ENCODE data around the gene MICAL3. TPM values are rescaled to one million over a fixed set of nuclear protein-coding genes. Genes with fewer than 3 reads are reported as not detected.
A peak's percentile ranks its signal among the peaks of the same experiment; 100 is the strongest.

The MICAL3 gene
- total and polyA plus RNA-seq, 9 of the 15 experiments (the other 6 are each of a cell fraction or from before 2014, with no cell fraction given) = 0.53 to 32.1 (median 12.3) TPM

DNA sequence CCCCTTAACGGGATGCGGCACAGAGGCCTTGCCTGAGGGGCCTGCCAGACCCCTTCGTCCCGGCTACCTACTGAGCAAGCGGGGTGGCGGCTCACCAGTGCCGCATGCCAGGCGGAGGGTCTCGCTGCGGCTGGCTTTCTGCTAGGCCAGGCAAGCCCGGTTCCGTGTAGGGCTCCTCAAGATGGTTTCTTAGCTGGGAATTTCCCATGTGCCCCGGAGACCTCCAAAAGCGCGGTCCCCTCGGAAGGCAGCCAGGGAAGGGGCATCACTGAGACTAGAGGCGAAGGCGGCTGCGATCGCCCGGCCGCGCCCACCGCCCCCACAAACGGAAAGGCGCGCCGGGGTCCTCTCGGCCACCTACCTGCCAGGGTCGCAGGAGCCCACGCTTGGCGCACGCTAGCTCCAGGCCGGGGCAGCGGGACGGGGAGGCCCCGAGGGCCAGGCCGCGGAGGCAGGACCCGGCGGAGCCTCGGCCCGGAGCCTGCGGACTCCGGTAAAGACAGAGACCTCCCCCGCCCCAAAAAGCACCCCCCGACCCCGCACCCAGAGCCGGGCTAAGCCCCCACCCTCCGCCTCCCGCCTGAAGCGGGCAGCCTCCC lies 23.8 kb downstream of the MICAL3 start:
- peaks cover 12 to 24% of the 10 kb centered on the region in 2 experiments; a peak in 4 of 5 replicates for H3K4me1 ChIP-seq (replicated peaks in 1 of 2; ENCODE audit: control insufficient read depth in 2 of 2, insufficient read depth in 2 of 2, low read length in 2 of 2)
- H3K36me3 ChIP-seq (ENCODE audit: control insufficient read depth, insufficient read depth, low read length) = 0 out of 3 replicates have a peak, but pooled peaks cover 3% of the 10 kb centered on the region
- H2AFZ ChIP-seq (ENCODE audit: low read depth, low read length) = peak overlapping the region; percentile 100
- H3K4me2 ChIP-seq (ENCODE audit: insufficient read depth, low read length) = peak overlapping the region; percentile 99
- TSS peak; percentile 51 for BruUV-seq (replicated peaks)
- DNase-seq (ENCODE audit: extremely low read depth in 1 of 4, low spot score in 3 of 4) (peak in 1 of 4 experiments; percentile 27), FAIRE-seq (no peak), ATAC-seq (peak; percentile 17)
- CTCF ChIA-PET (ENCODE audit: low intra/inter-chr PET ratio) = interaction anchor here (1.3 kb wide), 1 partner anchor 76 kb away, joined by 9 read pairs; the partner anchor contains the start of gene PEX26
- peaks cover 27% of the 10 kb centered on the region for H3K79me2 ChIP-seq (ENCODE audit: control insufficient read depth, insufficient read depth, low read length)
- peak overlapping the region; percentile 100; the same call in 2 of the 3 replicates for H3K27ac ChIP-seq (ENCODE audit: extremely low read depth, low read depth, low read length)
- peak overlapping the region; percentile 94 to 98; a peak in 3 of 4 replicates for H3K9ac ChIP-seq (ENCODE audit: insufficient read depth in 1 of 2, low read depth in 2 of 2, low read length in 2 of 2)
- H3K4me3 ChIP-seq = peak overlapping the region; percentile 95
- no peaks in the 10 kb centered on the region for H3K27me3 ChIP-seq (ENCODE audit: control insufficient read depth in 2 of 2, insufficient read depth in 2 of 2, low read length in 2 of 2)
- intact Hi-C loops (cut with micrococcal nuclease) = loop anchor here (2.0 kb wide), 2 partner anchors 76 to 80 kb away; partner anchors contain the start of gene PEX26
- no peaks in the 10 kb centered on the region for H3K9me3 ChIP-seq (replicated peaks; ENCODE audit: control insufficient read depth, insufficient read depth, low read depth, low read length)
- peaks cover 18% of the 10 kb centered on the region; the same call in 1 of the 2 replicates for H4K20me1 ChIP-seq (replicated peaks; ENCODE audit: control insufficient read depth, insufficient read depth, low read length)
- POLR2A ChIA-PET = interaction anchor here (0.6 to 3.3 kb wide), 5 partner anchors 12 to 74 kb away, joined by 3 to 12 read pairs (median 3); no protein-coding TSS in a partner anchor
- H3K9me1 ChIP-seq (ENCODE audit: control insufficient read depth, insufficient read depth, low read length) = no peaks in the 10 kb centered on the region
- 7% methylated on average over 41 of the region's 52 CpGs for WGBS (ENCODE audit: insufficient coverage, low coverage, missing lambda C conversion rate)
- in situ Hi-C loops (cut with MboI) = no loop called here
- TF ChIP-seq ELF4 (CRISPR knock-in tag; IDR thresholded peaks at IDR 0.05) (no peak), HMGN3 (IDR thresholded peaks at IDR 0.05; ENCODE audit: borderline replicate concordance, extremely low read depth, insufficient read length, low read depth, low read length) (peak; percentile 25), ZFX (CRISPR knock-in tag; IDR thresholded peaks at IDR 0.05) (peak; percentile 50), ZSCAN29 (IDR thresholded peaks at IDR 0.05) (no peak), ZBTB7A (IDR thresholded peaks at IDR 0.05; ENCODE audit: borderline replicate concordance, control insufficient read depth, low read depth, low read length) (0 out of 2 replicates have a peak, but pooled peaks have one; percentile 49), DACH1 (IDR thresholded peaks at IDR 0.05; ENCODE audit: partially characterized antibody) (no peak), EGR1 (conservative IDR thresholded peaks at IDR 0.05) (peak; percentile 41; the same call in 1 of the 2 replicates), SAP30 (IDR thresholded peaks at IDR 0.05; ENCODE audit: borderline replicate concordance, insufficient read depth, low read depth, low read length, poor library complexity, severe bottlenecking) (peak; percentile 16), RCOR1 (IDR thresholded peaks at IDR 0.05; ENCODE audit: borderline replicate concordance in 1 of 2, low read depth in 2 of 2, low read length in 2 of 2) (peak in 1 of 2 experiments; percentile 48; a peak in 1 of 4 replicates), CTBP1 (IDR thresholded peaks at IDR 0.05; ENCODE audit: borderline replicate concordance) (peak; percentile 8; the same call in 1 of the 2 replicates)
- TF ChIP-seq, protein P1, sequence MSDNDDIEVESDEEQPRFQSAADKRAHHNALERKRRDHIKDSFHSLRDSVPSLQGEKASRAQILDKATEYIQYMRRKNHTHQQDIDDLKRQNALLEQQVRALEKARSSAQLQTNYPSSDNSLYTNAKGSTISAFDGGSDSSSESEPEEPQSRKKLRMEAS (CRISPR knock-in tag; IDR thresholded peaks at IDR 0.05) = peak; percentile 11; the same call in 1 of the 2 replicates
- TF ChIP-seq, protein P2, sequence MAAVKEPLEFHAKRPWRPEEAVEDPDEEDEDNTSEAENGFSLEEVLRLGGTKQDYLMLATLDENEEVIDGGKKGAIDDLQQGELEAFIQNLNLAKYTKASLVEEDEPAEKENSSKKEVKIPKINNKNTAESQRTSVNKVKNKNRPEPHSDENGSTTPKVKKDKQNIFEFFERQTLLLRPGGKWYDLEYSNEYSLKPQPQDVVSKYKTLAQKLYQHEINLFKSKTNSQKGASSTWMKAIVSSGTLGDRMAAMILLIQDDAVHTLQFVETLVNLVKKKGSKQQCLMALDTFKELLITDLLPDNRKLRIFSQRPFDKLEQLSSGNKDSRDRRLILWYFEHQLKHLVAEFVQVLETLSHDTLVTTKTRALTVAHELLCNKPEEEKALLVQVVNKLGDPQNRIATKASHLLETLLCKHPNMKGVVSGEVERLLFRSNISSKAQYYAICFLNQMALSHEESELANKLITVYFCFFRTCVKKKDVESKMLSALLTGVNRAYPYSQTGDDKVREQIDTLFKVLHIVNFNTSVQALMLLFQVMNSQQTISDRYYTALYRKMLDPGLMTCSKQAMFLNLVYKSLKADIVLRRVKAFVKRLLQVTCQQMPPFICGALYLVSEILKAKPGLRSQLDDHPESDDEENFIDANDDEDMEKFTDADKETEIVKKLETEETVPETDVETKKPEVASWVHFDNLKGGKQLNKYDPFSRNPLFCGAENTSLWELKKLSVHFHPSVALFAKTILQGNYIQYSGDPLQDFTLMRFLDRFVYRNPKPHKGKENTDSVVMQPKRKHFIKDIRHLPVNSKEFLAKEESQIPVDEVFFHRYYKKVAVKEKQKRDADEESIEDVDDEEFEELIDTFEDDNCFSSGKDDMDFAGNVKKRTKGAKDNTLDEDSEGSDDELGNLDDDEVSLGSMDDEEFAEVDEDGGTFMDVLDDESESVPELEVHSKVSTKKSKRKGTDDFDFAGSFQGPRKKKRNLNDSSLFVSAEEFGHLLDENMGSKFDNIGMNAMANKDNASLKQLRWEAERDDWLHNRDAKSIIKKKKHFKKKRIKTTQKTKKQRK (IDR thresholded peaks at IDR 0.05; ENCODE audit: borderline replicate concordance, low read depth, low read length) = no peak
- TF ChIP-seq, protein P3, sequence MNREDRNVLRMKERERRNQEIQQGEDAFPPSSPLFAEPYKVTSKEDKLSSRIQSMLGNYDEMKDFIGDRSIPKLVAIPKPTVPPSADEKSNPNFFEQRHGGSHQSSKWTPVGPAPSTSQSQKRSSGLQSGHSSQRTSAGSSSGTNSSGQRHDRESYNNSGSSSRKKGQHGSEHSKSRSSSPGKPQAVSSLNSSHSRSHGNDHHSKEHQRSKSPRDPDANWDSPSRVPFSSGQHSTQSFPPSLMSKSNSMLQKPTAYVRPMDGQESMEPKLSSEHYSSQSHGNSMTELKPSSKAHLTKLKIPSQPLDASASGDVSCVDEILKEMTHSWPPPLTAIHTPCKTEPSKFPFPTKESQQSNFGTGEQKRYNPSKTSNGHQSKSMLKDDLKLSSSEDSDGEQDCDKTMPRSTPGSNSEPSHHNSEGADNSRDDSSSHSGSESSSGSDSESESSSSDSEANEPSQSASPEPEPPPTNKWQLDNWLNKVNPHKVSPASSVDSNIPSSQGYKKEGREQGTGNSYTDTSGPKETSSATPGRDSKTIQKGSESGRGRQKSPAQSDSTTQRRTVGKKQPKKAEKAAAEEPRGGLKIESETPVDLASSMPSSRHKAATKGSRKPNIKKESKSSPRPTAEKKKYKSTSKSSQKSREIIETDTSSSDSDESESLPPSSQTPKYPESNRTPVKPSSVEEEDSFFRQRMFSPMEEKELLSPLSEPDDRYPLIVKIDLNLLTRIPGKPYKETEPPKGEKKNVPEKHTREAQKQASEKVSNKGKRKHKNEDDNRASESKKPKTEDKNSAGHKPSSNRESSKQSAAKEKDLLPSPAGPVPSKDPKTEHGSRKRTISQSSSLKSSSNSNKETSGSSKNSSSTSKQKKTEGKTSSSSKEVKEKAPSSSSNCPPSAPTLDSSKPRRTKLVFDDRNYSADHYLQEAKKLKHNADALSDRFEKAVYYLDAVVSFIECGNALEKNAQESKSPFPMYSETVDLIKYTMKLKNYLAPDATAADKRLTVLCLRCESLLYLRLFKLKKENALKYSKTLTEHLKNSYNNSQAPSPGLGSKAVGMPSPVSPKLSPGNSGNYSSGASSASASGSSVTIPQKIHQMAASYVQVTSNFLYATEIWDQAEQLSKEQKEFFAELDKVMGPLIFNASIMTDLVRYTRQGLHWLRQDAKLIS (CRISPR knock-in tag; IDR thresholded peaks at IDR 0.05) = 0 out of 2 replicates have a peak, but pooled peaks have one; percentile 11

Data from K562 (cell line).